Testis (tissue), 2 donors: Measurements from ENCODE around the gene TRAF3IP3.

Experiments used
- POLR2A ChIP-seq: fragments of 450-650 bp; IDR thresholded peaks from one replicate; pipeline ENCODE4 v1.6.1; 2017; ENCODE audit warnings: antibody characterized with exemption, mild to moderate bottlenecking, moderate library complexity
- TF ChIP-seq, protein P1 (sequence below), 3 experiments: fragments of 450-650 bp in 2 of 3; fragments of 200-600 bp in 1 of 3; sonication (generic) in 1 of 3; IDR thresholded peaks; one replicate each; pipeline ENCODE4 v1.5.1; 2016 to 2019; ENCODE audit warnings: antibody characterized with exemption in 3 of 3, mild to moderate bottlenecking in 2 of 3, moderate library complexity in 1 of 3

DNA sequence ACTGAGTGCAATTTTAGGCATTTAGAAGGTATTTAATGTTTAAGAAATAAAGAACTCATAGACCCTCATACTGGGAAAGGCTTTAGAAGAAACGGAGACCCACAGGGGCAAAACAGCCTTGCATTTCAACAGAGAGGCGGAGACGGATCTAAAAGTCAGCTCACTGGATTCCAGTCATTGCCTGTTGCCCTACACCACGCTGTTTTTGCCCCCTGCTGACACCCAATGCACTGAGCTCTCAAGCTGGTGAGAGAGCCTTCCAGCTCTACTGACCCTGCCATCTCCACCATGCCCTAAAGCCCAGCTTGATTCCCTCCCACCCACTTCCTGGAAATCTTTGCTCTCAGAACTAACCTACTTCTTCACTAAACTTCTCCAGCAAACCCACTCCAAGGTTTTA is 7.2 kb upstream of the TRAF3IP3 start:
- TF ChIP-seq, protein P1, sequence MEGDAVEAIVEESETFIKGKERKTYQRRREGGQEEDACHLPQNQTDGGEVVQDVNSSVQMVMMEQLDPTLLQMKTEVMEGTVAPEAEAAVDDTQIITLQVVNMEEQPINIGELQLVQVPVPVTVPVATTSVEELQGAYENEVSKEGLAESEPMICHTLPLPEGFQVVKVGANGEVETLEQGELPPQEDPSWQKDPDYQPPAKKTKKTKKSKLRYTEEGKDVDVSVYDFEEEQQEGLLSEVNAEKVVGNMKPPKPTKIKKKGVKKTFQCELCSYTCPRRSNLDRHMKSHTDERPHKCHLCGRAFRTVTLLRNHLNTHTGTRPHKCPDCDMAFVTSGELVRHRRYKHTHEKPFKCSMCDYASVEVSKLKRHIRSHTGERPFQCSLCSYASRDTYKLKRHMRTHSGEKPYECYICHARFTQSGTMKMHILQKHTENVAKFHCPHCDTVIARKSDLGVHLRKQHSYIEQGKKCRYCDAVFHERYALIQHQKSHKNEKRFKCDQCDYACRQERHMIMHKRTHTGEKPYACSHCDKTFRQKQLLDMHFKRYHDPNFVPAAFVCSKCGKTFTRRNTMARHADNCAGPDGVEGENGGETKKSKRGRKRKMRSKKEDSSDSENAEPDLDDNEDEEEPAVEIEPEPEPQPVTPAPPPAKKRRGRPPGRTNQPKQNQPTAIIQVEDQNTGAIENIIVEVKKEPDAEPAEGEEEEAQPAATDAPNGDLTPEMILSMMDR (IDR thresholded peaks at IDR 0.05) = no peak
- TF ChIP-seq POLR2A = no peak
